Measurements from ENCODE around the gene ARHGAP10.
"Not testable (repeated sequence)": the region's sequence is repeated elsewhere in the genome, so short reads cannot be mapped to it uniquely, and the experiment has no call there.

Gene ARHGAP10

GRCh38 chr4:147994076-147994475, 262.2 kb downstream of the ARHGAP10 start:
- no peak overlapping the region for H3K4me3 ChIP-seq
- H3K27ac ChIP-seq: no peak overlapping the region

GRCh38 chr4:147994491-147995385, 262.9 kb downstream of the ARHGAP10 start:
- Histone ChIP-seq H3K4me3 (no peak overlapping the region), H3K27ac (no peak overlapping the region)

- Histone ChIP-seq H3K4me3 (no peak overlapping the region), H3K27ac (no peak overlapping the region)
Observed at GRCh38 chr4:147996859-147997258, 265.0 kb downstream of the ARHGAP10 start.

- H3K27ac ChIP-seq, H3K4me3 ChIP-seq: not testable (repeated sequence)
Observed at GRCh38 chr4:148000038-148000437, 268.1 kb downstream of the ARHGAP10 start.

- Histone ChIP-seq H3K27ac (no peak overlapping the region), H3K4me3 (no peak overlapping the region)
Observed at GRCh38 chr4:148004228-148004857, 272.5 kb downstream of the ARHGAP10 start.

GRCh38 chr4:148006001-148006400, 274.1 kb downstream of the ARHGAP10 start:
- Histone ChIP-seq H3K4me3 (no peak overlapping the region), H3K27ac (no peak overlapping the region)

- Histone ChIP-seq H3K27ac (peak overlapping the region in 3 of 21 experiments; percentile 6 to 26 (median 22)), H3K4me3 (no peak overlapping the region)
Observed at GRCh38 chr4:148007314-148007760, 275.4 kb downstream of the ARHGAP10 start.

GRCh38 chr4:148007792-148008191, 275.9 kb downstream of the ARHGAP10 start:
- Histone ChIP-seq H3K27ac (peak overlapping the region in 3 of 21 experiments; percentile 6 to 26 (median 22)), H3K4me3 (no peak overlapping the region)

- Histone ChIP-seq H3K27ac (no peak overlapping the region), H3K4me3 (no peak overlapping the region)
Observed at GRCh38 chr4:148015058-148015457, 283.2 kb downstream of the ARHGAP10 start.

GRCh38 chr4:148015468-148015867, 283.6 kb downstream of the ARHGAP10 start:
- H3K27ac ChIP-seq: no peak overlapping the region
- H3K4me3 ChIP-seq: no peak overlapping the region

- Histone ChIP-seq H3K4me3 (no peak overlapping the region), H3K27ac (no peak overlapping the region)
Observed at GRCh38 chr4:148016063-148016637, 284.3 kb downstream of the ARHGAP10 start.

GRCh38 chr4:148017801-148018200, 285.9 kb downstream of the ARHGAP10 start:
- Histone ChIP-seq H3K4me3 (no peak overlapping the region), H3K27ac (peak overlapping the region in 1 of 21 experiments; percentile 5)

- Histone ChIP-seq H3K27ac (no peak overlapping the region), H3K4me3 (no peak overlapping the region)
Observed at GRCh38 chr4:148021686-148022085, 289.8 kb downstream of the ARHGAP10 start.

- peak overlapping the region in 6 of 21 experiments; percentile 18 to 58 (median 46) for H3K27ac ChIP-seq
Observed at GRCh38 chr4:148022975-148023374, 291.1 kb downstream of the ARHGAP10 start.

GRCh38 chr4:148023512-148024181, 291.8 kb downstream of the ARHGAP10 start:
- Histone ChIP-seq H3K27ac (peak overlapping the region in 7 of 21 experiments; percentile 18 to 58 (median 44)), H3K4me3 (no peak overlapping the region)

More at GRCh38 chr4:148022975-148023374, 291.1 kb downstream of the ARHGAP10 start:
- H3K4me3 ChIP-seq: no peak overlapping the region

- Histone ChIP-seq H3K27ac (no peak overlapping the region), H3K4me3 (no peak overlapping the region)
Observed at GRCh38 chr4:148025981-148026380, 294.1 kb downstream of the ARHGAP10 start.

- H3K4me3 ChIP-seq: no peak overlapping the region
- no peak overlapping the region for H3K27ac ChIP-seq
Observed at GRCh38 chr4:148027201-148027600, 295.3 kb downstream of the ARHGAP10 start.

GRCh38 chr4:148029781-148030180, 297.9 kb downstream of the ARHGAP10 start:
- H3K27ac ChIP-seq: no peak overlapping the region

GRCh38 chr4:148030193-148030873, 298.4 kb downstream of the ARHGAP10 start:
- no peak overlapping the region for H3K27ac ChIP-seq
- H3K4me3 ChIP-seq: no peak overlapping the region

More at GRCh38 chr4:148029781-148030180, 297.9 kb downstream of the ARHGAP10 start:
- no peak overlapping the region for H3K4me3 ChIP-seq
